Endodermal cell (in vitro differentiated cells): ENCODE measurements around the gene ST6GALNAC4. TPM values are rescaled to one million over a fixed set of nuclear protein-coding genes. Genes with fewer than 3 reads are reported as not detected.

Experiments
- DNase-seq: peaks from one replicate; pipeline ENCODE4 v3.0.0-alpha.2; 2017
- H3K27ac ChIP-seq: 2 replicates; pipeline ENCODE4 v1.5.1; 2013; ENCODE audit warnings: mild to moderate bottlenecking, low read depth, low read length, moderate library complexity
- H3K27me3 ChIP-seq: 2 replicates; pipeline ENCODE4 v1.6.1; 2013; ENCODE audit warnings: mild to moderate bottlenecking, low read length, moderate library complexity; ENCODE audit not compliant: insufficient read depth, control insufficient read depth, poor library complexity, severe bottlenecking
- H3K36me3 ChIP-seq: 2 replicates; pipeline ENCODE4 v1.7.0; 2013; ENCODE audit warnings: mild to moderate bottlenecking, low read length, moderate library complexity; ENCODE audit not compliant: control insufficient read depth, insufficient read depth
- H3K4me1 ChIP-seq: one replicate; pipeline ENCODE4 v1.7.0; 2013; ENCODE audit warnings: low read length; ENCODE audit not compliant: control insufficient read depth, insufficient read depth
- H3K4me3 ChIP-seq: 2 replicates; pipeline ENCODE4 v1.5.1; 2013; ENCODE audit warnings: mild to moderate bottlenecking, low read length, moderate library complexity
- H3K9ac ChIP-seq: 2 replicates; pipeline ENCODE4 v1.6.1; 2013; ENCODE audit warnings: mild to moderate bottlenecking, low read length, moderate library complexity; ENCODE audit not compliant: poor library complexity, severe bottlenecking; ENCODE audit errors: extremely low read depth
- H3K9me3 ChIP-seq: 2 replicates; pipeline ENCODE4 v1.6.1; 2013; ENCODE audit warnings: mild to moderate bottlenecking, low read length, moderate library complexity; ENCODE audit not compliant: control insufficient read depth
- H3K27ac Mint-ChIP-seq: 2 replicates; pipeline ENCODE4 v1.8.0; 2020; ENCODE audit warnings: mixed read lengths
- H3K27me3 Mint-ChIP-seq: 2 replicates; pipeline ENCODE4 v1.8.0; 2021; ENCODE audit warnings: mild to moderate bottlenecking, mixed read lengths; ENCODE audit not compliant: insufficient read depth
- H3K36me3 Mint-ChIP-seq: 2 replicates; pipeline ENCODE4 v1.8.0; 2020; ENCODE audit warnings: low read depth, mixed read lengths
- H3K4me1 Mint-ChIP-seq: 2 replicates; pipeline ENCODE4 v1.8.0; 2020; ENCODE audit warnings: mixed read lengths
- H3K4me3 Mint-ChIP-seq: 2 replicates; pipeline ENCODE4 v1.8.0; 2020; ENCODE audit warnings: mild to moderate bottlenecking, moderate library complexity, mixed read lengths
- H3K9me3 Mint-ChIP-seq: 2 replicates; pipeline ENCODE4 v1.8.0; 2020; ENCODE audit warnings: mild to moderate bottlenecking, mixed read lengths
- CTCF ChIP-seq: fragments of 200-600 bp; sonication (generic); conservative IDR thresholded peaks from 2 replicates; pipeline ENCODE4 v1.5.0; 2021; ENCODE audit warnings: antibody characterized with exemption, mild to moderate bottlenecking
- WGBS, 2 experiments: methylation state at CpG; one replicate each; pipeline versions ENCODE4 v1.1.5 to v1.1.7; 2013; ENCODE audit warnings: missing lambda C conversion rate in 2 of 2, mixed read lengths in 1 of 2; ENCODE audit not compliant: insufficient coverage in 1 of 2, insufficient read length in 1 of 2; 5-methylcytosine and 5-hydroxymethylcytosine counted together
- total RNA-seq, 2 donors: library from RNA; stranded (reverse); fragmentation: NEBNext Ultra II Directional in 1 of 2; extraction: Animal tissue kit (Norgen Biotek cat#: 25700) in 1 of 2; gene quantifications; 2 replicates in 1 of 2; 3 replicates in 1 of 2; pipeline ENCODE4 v1.2.1, GENCODE V29; 2021

ST6GALNAC4 gene
- total RNA-seq, 2 donors from 2014 or later: 8.3 to 12.7 TPM

- no peak overlapping the region for H3K27ac Mint-ChIP-seq
- 80 to 89% methylated on average over 6 to 7 of the region's 8 CpGs for WGBS, 2 experiments
- H3K9me3 Mint-ChIP-seq: no peaks in the 10 kb centered on the region
Measured at GRCh38 chr9:127880143-127880542, 36.7 kb downstream of the ST6GALNAC4 start.

GRCh38 chr9:127878652-127879390 is 38.0 kb downstream of the ST6GALNAC4 start:
- Mint-ChIP-seq H3K4me3 (no peak overlapping the region), H3K27ac (no peak overlapping the region), H3K27me3 (no peaks in the 10 kb centered on the region), H3K4me1 (peaks cover 11% of the 10 kb centered on the region), H3K9me3 (no peaks in the 10 kb centered on the region), H3K36me3 (no peaks in the 10 kb centered on the region)
- no peak for TF ChIP-seq CTCF
- no peaks in the 10 kb centered on the region for H3K27me3 ChIP-seq
- H3K9ac ChIP-seq: no peak overlapping the region
- H3K4me1 ChIP-seq: peaks cover 8% of the 10 kb centered on the region
- H3K27ac ChIP-seq: no peak overlapping the region
- no peaks in the 10 kb centered on the region for H3K36me3 ChIP-seq
- WGBS, 2 experiments: 93 to 96% methylated on average over 5 to 8 of the region's 8 CpGs
- no peaks in the 10 kb centered on the region for H3K9me3 ChIP-seq
- no peak for DNase-seq
- no peak overlapping the region for H3K4me3 ChIP-seq

More at GRCh38 chr9:127880143-127880542, 36.7 kb downstream of the ST6GALNAC4 start:
- Histone ChIP-seq H3K4me1 (peaks cover 8% of the 10 kb centered on the region), H3K4me3 (no peak overlapping the region), H3K9me3 (no peaks in the 10 kb centered on the region), H3K27ac (no peak overlapping the region), H3K27me3 (no peaks in the 10 kb centered on the region), H3K9ac (no peak overlapping the region), H3K36me3 (no peaks in the 10 kb centered on the region)
- TF ChIP-seq CTCF: no peak
- no peak for DNase-seq
- Mint-ChIP-seq H3K27me3 (no peaks in the 10 kb centered on the region), H3K4me3 (no peak overlapping the region), H3K4me1 (peaks cover 13% of the 10 kb centered on the region), H3K36me3 (peaks cover 4% of the 10 kb centered on the region)

- Mint-ChIP-seq H3K9me3 (no peaks in the 10 kb centered on the region), H3K27ac (no peak overlapping the region), H3K4me1 (peaks cover 11% of the 10 kb centered on the region), H3K36me3 (no peaks in the 10 kb centered on the region), H3K27me3 (no peaks in the 10 kb centered on the region), H3K4me3 (peak overlapping the region; percentile 65)
- Histone ChIP-seq H3K4me3 (peak overlapping the region; percentile 81), H3K9ac (no peak overlapping the region), H3K9me3 (no peaks in the 10 kb centered on the region), H3K36me3 (no peaks in the 10 kb centered on the region), H3K27ac (no peak overlapping the region), H3K27me3 (no peaks in the 10 kb centered on the region), H3K4me1 (peaks cover 8% of the 10 kb centered on the region)
- no peak for TF ChIP-seq CTCF
- peak; percentile 64 for DNase-seq
- WGBS, 2 experiments: 60 to 63% methylated on average over 13 to 18 of the region's 18 CpGs
Measured at GRCh38 chr9:127878001-127878651, 38.7 kb downstream of the ST6GALNAC4 start.
